Activated CD8-positive, alpha-beta memory T cell treated with anti-CD3 and anti-CD28 coated beads, Interleukin-2, amount 50 U/mL, for 4 hours (primary cell): ENCODE results near the gene PDYN.

Experiments
- DNase-seq: peaks from one replicate; pipeline ENCODE4 v3.0.0-alpha.2; 2020

Gene PDYN

GRCh38 chr20:1949347-1950100 lies 44.3 kb downstream of the PDYN start:
- no peak for DNase-seq

DNA sequence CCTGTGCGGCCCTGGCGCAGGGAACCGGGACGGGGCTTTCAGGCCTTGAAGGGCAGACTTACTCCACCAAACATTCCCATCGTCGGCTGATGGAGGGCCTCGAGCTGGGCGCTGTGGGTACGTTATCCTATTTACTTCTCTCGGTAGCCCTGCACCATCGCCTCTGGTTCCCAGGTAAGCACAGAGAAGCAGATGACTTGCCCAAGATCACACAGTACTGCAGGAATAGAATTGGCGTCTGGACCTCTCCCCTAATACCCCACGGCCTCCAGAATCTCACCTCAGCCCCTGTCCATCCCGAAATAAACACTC lies 46.4 kb downstream of the PDYN start:
- no peak for DNase-seq

- no peak for DNase-seq
Observed at GRCh38 chr20:1946762-1947534, 46.9 kb downstream of the PDYN start.

- DNase-seq, result no peak
Observed at GRCh38 chr20:1946442-1946761, 47.5 kb downstream of the PDYN start.

DNA sequence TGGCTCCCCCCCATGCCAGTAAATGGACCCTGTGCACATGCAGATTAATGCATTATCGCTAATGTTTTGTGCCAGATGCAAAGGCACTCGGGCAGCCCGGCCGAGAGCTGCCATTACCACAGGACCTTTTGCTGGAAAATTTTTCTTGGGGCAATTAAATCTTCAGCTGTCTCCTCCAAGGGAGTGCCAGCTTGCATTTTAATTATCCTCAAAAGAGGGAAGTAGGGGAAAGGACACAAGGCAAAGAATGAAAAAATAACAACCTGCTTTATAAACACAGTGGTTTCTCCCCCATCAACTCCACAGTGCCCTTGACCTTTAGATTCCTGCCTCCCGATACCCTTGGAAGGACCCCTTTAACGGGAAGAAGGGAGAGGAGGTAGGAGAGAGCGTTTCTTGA lies 48.2 kb downstream of the PDYN start:
- DNase-seq, result no peak

DNA sequence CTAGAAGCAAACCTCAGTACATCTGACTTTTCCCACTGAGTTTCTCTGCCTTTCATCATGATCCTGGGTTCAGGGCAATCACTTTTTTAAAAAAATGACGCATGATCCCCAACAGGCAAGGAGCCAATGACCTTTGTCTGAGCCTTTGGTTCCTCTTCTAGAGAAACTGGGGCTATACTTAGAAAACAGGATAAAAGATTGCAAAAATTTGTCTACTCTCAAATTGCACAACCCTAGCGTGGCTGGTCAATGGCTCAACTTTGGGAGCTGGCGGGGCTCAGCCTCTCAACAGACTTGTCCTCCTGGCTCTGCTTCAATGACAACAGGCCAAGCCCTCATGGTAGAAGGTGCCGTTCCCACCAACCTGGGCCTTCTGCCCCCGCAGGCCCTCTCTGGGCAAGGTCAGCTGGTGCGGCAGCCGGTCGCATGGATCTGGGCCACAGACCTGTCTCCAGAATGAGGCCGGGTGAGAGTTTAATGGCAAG lies 48.7 kb downstream of the PDYN start:
- no peak for DNase-seq

GRCh38 chr20:1944345-1945091 lies 49.3 kb downstream of the PDYN start:
- DNase-seq, result no peak

DNA sequence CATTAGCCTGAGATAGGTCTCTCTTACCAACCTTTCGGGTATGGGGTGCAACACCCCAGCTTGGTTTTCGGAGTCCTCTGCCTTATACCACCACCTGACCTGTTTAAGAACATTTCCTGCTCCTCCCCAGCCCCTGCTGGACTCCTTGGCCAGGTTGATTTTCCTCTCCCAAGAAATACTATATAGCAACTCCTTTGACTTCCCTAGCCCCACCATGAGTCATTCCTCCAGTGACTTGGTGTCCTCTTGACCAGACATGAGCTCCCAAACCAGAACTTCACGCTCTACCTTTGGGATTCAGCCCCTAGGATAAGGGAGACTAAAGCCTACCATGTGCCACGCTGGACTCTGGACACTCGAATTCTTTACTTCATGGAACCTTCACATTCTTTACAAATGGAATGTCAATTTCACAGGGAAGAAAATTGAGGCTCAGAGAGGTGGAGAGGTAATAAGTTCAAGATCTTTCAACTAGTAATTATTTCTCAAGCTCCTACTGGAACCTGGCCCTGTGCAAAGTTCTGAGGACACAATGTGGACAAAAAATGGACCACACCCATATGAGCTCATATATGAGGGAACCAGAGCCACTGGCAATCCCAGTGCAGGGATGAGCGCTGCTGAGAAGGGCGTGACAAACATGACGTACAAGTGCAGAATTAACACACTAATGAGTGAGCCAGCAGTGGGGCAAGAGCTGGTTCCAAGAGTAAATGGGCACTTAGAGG lies 50.4 kb downstream of the PDYN start:
- no peak for DNase-seq

- DNase-seq, result no peak
Observed at GRCh38 chr20:1942486-1943274, 51.2 kb downstream of the PDYN start.

DNA sequence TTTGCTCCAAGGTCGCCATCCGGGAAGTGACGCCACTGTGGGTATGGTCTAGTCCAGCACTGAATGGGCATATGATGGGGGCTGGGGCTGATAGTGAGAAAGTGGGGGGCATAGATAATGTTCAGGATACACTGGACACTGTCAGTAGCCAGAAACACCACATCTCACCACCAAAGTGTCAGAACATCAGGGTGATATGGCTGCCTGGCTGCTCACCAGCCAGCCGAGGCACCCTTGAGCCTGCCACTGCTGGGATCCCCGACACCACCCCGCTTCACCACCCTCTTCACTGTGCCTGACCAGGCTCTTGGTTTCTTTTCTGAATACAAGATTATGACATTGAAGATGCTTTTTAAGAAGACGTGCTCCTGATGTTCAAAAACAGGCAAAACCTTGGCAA lies 51.8 kb downstream of the PDYN start:
- no peak for DNase-seq

DNA sequence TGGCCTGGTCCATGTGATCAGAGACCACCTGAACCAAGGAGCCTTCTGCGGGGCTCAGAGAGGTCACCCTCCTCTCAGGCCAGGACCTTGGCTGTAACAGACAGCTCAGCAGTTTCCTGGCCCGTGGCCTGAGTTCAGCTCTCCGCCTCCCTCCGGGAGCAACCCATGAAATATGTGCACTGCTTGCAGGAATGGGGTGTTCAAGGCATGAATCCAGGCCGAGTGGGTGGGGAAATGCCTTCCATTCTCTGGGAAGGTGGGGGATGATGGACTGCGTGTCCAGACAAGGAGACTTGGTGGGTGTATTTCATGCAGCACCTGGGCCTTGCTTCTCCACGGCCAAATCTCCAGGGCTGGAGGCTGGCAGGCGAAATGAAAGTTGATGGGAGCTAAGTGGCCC lies 52.6 kb downstream of the PDYN start:
- no peak for DNase-seq

GRCh38 chr20:1940581-1940980 lies 53.3 kb downstream of the PDYN start:
- no peak for DNase-seq

GRCh38 chr20:1939270-1939595 lies 54.6 kb downstream of the PDYN start:
- DNase-seq, result no peak

DNA sequence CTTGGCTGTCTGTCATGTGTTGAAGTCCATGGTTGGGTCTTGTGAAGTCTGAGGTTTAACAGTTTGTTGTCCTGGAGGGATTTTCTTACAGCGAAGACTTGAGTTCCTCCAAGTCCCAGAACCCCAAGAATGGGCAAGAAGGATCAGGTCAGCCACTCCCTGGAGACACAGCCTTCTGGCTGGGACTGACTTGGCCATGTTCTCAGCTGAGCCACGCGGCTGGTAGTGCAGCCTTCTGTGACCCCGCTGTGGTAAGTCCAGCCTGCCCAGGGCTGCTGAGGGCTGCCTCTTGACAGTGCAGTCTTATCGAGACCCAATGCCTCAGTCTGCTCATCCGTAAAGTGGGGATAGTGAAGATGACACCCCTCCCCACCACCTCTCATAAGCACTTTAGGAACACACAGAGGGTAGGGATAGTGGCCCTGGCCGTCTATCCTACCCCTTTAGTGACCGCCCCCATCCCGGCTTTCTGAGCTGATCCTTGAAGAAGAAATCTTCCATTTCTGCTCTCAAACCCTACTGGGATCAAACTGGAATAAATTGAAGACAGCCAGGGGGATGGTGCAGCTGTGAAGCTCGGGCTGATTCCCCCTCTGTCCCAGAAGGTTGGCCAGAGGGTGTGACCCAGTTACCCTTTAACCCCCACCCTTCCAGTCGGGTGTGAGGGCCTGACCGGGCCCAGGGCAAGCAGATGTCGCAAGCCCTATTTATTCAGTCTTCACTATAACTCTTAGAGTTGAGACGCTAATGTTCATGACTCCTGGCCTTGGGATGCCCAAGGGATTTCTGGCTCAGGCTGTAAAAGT lies 55.2 kb downstream of the PDYN start:
- no peak for DNase-seq

- DNase-seq, result no peak
Observed at GRCh38 chr20:1937316-1937976, 56.4 kb downstream of the PDYN start.

DNA sequence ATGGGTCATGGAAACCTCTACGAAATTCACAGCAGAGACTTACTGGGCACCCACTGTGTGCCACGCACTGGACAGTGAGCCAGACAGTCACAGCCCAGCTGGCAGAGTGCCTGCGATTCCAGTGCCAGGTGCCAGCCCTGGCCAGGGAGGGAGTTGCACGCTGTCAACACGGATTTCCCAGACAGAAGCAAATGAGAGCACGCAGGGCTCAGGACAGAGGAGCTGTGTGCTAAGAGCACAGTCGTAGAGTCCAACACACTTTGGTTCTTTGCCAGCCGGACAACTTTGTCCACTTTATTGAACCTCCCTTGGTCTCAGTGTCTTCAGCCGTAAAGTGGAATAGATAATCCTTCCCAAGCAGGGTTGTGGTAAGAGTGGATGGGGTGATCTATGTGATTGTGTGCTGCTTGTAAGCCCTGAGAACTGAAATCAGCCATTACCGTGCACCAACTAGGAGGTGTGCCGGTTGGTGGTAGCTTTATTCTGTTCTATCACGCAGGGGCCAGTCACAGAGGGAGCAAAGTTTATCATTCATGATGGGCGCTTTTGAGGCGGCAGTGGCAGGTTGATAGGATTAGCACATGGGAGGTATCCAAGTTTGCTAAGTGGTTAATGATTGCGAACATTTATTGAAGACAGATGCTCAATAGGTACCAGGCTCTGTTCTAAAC lies 58.0 kb downstream of the PDYN start:
- no peak for DNase-seq

GRCh38 chr20:1934721-1935573 lies 58.9 kb downstream of the PDYN start:
- no peak for DNase-seq

DNA sequence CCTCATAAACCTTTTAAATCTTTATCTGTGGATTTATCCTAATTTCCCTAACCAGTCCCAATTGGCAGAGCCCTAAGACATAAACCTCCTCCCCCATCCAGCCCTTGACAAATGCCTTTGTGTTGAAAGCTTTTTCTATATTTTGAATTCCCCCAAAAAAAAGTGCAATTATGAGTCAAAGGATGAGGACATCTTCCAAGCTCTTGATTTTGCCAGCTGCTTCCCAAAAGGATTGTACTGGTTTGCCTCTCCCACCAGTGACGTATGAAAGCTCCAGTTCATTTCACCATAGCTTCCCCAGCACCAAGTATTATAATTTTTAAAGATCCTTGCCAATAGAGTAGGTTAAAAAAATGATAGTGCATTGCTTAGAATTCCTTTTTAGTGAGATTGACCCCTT lies 59.7 kb downstream of the PDYN start:
- DNase-seq, result no peak

- no peak for DNase-seq
Observed at GRCh38 chr20:1933465-1933870, 60.4 kb downstream of the PDYN start.

- DNase-seq, result no peak
Observed at GRCh38 chr20:1932971-1933370, 60.9 kb downstream of the PDYN start.
